RWPE1 (cell line): ENCODE results near the gene TMEM135.

Source experiments
- CTCF ChIA-PET: fragments of 350-600 bp; sonication (Branson Sonifier 250); formaldehyde crosslinking; extraction: SDS; loops from one replicate; lab custom pipeline; 2021; lab: Yijun Ruan, JAX
- POLR2A ChIA-PET: fragments of 400-600 bp; formaldehyde crosslinking; extraction: SDS; loops from one replicate; lab custom pipeline; 2020; ENCODE audit warnings: antibody characterized with exemption; ENCODE audit not compliant: low non-redundant PET; lab: Yijun Ruan, JAX
- DNase-seq: peaks from one replicate; pipeline ENCODE4 v3.0.0; 2012; ENCODE audit warnings: low spot score
- H3K27ac ChIP-seq: fragments of 450-650 bp; 2 replicates; pipeline ENCODE4 v1.5.1; 2017
- TF ChIP-seq, protein P1 (sequence below): fragments of 450-650 bp; conservative IDR thresholded peaks from 2 replicates; pipeline ENCODE4 v1.5.1; 2017; ENCODE audit warnings: low read depth, mild to moderate bottlenecking

Gene TMEM135

DNA sequence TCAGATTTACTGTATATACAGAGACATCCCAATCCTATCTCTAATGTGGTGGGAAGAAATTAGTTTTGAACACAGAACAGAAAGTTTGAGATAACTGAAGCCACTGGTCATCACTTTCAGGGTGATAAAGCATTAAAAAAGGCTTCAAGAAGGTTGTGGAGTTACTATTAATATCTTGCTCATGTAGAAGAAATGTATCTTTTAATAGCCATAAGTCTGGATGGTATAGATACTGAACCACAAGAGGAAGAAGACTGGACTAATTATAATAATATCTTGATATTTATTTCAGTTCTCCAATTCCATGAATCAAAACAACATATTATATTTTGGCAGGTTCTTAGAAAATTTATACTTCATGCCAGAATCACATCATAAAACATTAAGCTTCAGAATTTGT, 137.1 kb downstream of the TMEM135 start:
- ChIA-PET POLR2A (no interaction called here), CTCF (no interaction called here)
- TF ChIP-seq, protein P1, sequence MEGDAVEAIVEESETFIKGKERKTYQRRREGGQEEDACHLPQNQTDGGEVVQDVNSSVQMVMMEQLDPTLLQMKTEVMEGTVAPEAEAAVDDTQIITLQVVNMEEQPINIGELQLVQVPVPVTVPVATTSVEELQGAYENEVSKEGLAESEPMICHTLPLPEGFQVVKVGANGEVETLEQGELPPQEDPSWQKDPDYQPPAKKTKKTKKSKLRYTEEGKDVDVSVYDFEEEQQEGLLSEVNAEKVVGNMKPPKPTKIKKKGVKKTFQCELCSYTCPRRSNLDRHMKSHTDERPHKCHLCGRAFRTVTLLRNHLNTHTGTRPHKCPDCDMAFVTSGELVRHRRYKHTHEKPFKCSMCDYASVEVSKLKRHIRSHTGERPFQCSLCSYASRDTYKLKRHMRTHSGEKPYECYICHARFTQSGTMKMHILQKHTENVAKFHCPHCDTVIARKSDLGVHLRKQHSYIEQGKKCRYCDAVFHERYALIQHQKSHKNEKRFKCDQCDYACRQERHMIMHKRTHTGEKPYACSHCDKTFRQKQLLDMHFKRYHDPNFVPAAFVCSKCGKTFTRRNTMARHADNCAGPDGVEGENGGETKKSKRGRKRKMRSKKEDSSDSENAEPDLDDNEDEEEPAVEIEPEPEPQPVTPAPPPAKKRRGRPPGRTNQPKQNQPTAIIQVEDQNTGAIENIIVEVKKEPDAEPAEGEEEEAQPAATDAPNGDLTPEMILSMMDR = no peak

DNA sequence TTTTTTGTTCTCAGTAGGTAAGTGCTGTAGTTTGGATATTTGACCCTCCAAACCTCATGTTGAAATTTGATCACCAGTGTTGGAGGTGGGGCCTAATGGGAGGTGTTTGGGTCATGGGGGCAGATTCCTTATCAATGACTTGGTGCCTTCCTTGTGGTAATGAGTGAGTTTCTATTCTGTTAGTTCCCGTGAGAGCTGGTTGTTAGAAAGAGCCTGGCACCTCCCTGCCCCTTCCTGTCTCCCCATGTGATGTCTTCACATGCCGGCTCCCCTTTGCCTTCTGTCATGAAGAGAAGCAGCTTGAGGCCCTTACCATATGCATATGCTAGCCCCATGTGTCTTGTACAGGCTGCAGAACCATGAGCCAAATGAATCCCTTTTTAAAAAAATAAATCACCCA, 138.3 kb downstream of the TMEM135 start:
- POLR2A ChIA-PET = no interaction called here
- no peak overlapping the region for H3K27ac ChIP-seq
- CTCF ChIA-PET = no interaction called here
- DNase-seq = no peak
- TF ChIP-seq, protein P1 = no peak

More for the DNA sequence above, 137.1 kb downstream of the TMEM135 start:
- no peak for DNase-seq
- no peak overlapping the region for H3K27ac ChIP-seq

DNA sequence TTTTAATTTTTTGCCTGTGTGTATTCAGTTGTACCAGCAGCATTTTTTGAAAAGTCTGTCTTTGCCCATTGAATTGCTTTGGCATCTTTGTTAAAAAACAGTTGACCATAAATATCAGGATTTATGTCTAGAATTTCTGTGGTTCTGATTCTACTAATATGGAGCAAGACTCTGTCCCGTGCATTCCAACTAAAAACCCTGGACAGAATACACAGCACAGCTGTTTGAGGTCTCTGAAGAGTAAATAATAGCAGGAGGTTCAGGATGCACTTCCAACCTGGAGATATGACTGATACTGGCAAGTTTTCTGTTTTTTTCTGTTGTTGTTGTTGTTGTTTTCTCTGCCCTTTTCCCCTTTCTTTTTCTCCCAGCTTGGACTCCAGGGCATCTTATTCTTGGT, 141.9 kb downstream of the TMEM135 start:
- TF ChIP-seq, protein P1 = no peak
- ChIA-PET CTCF (no interaction called here), POLR2A (no interaction called here)

DNA sequence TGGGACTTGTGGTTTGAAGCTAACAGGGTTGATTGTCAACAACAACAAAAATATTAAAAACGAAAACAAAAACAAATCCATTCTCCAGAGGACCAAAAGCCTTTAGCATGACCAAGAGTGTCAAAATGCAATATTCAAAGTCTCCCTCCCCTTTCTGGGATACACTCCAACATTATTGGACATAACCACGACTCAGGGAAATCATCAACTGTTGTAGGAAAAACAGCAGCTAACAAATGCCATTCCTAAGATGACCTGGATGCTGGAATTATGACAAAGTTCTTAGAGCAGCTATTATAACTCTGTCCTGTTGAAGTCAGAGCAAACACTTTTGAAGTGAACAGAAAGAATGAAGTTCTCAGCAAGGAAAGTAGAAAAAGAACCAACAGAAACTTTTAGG, 143.0 kb downstream of the TMEM135 start:
- TF ChIP-seq, protein P1 = no peak
- DNase-seq = no peak
- CTCF ChIA-PET = no interaction called here
- no peak overlapping the region for H3K27ac ChIP-seq
- POLR2A ChIA-PET = no interaction called here

More for the DNA sequence above, 141.9 kb downstream of the TMEM135 start:
- no peak for DNase-seq
- no peak overlapping the region for H3K27ac ChIP-seq

DNA sequence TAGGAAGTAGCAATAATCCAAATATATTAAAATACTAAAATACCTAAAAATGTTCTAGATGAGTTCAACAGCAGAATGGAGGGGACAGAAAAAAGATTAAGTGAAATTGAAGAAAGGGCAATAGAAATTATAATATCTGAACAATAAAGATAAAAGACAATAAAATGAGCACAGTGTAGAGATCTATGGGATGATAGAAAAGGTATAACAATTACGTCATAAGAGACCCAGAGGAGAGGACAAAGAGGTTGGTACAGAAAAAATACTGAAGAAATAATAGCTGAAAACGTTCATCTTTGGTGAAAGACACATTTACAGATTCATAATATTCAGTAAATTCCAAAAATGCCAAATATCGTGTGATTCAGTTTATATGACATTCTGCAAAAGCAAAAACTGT, 143.4 kb downstream of the TMEM135 start:
- TF ChIP-seq, protein P1 = no peak
- DNase-seq = no peak
- ChIA-PET POLR2A (no interaction called here), CTCF (no interaction called here)
- no peak overlapping the region for H3K27ac ChIP-seq

DNA sequence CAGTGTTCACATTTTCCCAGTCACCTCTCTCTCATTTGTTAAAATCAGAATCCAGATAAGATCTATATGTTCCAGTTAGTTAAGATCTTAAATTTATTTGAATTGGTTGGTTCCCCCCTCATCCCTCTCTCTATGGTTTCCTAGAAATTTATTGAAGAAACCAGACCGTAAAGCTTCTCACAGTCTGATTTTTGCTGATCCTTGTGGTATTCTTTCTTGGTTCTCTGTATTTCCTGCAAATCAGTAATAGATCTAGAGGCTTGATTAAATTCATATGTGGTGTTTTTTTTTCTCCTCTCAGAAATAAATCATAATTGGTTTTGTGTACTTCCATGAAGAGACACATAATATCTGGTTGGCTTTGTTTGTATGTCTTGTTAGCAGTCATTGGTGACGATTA, 147.5 kb downstream of the TMEM135 start:
- CTCF ChIA-PET = no interaction called here
- no peak for DNase-seq
- no peak overlapping the region for H3K27ac ChIP-seq
- POLR2A ChIA-PET = no interaction called here
- TF ChIP-seq, protein P1 = no peak

DNA sequence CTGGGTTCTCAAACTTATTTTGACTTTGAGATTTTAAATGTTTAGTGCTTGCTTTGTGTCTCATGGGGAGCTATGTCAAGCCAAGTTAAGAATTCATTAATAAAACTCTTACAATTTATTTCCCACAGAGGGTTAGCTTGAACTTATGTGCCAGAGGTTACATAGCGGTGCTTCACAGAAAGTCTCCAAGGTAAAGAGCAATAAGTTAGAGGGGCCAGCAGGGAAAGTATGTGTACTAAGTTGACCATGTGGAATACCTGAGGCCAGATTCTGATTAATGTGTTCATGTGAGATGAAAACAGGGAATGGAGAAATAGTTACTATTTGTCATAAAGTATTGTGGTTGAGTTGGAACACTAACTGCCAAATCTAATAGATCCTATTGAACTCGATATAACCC, 149.3 kb downstream of the TMEM135 start:
- CTCF ChIA-PET = no interaction called here
- POLR2A ChIA-PET = no interaction called here
- TF ChIP-seq, protein P1 = no peak

More for the DNA sequence above, 149.3 kb downstream of the TMEM135 start:
- H3K27ac ChIP-seq = no peak overlapping the region
- no peak for DNase-seq
